HCT116 (cell line): Measurements from ENCODE around the gene FOXC2. TPM values are rescaled to one million over a fixed set of nuclear protein-coding genes. Genes with fewer than 3 reads are reported as not detected.

Experiments used
- ATAC-seq: fragments of 200-7000 bp; cut with Tn5 transposase; 2 replicates; pipeline ENCODE4 v1.9.1; 2020; ENCODE audit warnings: mild to moderate bottlenecking, moderate library complexity
- BruUV-seq: library from RNA; stranded (reverse); fragments of 400-500 nt; replicated peaks from 2 replicates; lab custom pipeline; 2021; lab: Mats Ljungman, UMichigan
- CTCF ChIA-PET: fragments of 300-600 bp; sonication (Branson Sonifier 250); formaldehyde crosslinking; loops from one replicate; lab custom pipeline; 2021; ENCODE audit warnings: antibody characterized with exemption; lab: Charles Lee
- POLR2A ChIA-PET: fragments of 300-600, 350-600 bp; sonication (Branson Sonifier 250); formaldehyde crosslinking; loops from one replicate; lab custom pipeline; 2021; ENCODE audit warnings: antibody characterized with exemption; lab: Charles Lee
- RAD21 ChIA-PET, 2 experiments: fragments of 300-600 bp; sonication (Branson Sonifier 250); formaldehyde crosslinking; loops; one replicate each; lab custom pipeline; 2023; ENCODE audit warnings: low total read pairs in 2 of 2; ENCODE audit not compliant: uncharacterized antibody in 2 of 2, unreplicated experiment in 2 of 2, low non-redundant PET in 1 of 2; lab: Charles Lee
- DNase-seq: peaks from one replicate; pipeline ENCODE4 v3.0.0-alpha.2; 2010; ENCODE audit warnings: low read depth, low spot score
- H2AFZ ChIP-seq: fragments of 200-600 bp; shearing (Covaris generic), sonication (generic); 2 replicates; pipeline ENCODE4 v1.6.1; 2017; ENCODE audit warnings: low read depth, mixed run types, mixed read lengths, antibody characterized with exemption, low read length; ENCODE audit not compliant: poor library complexity, severe bottlenecking
- H3K27ac ChIP-seq: 2 replicates; pipeline ENCODE4 v1.5.1; 2012; ENCODE audit warnings: low read depth, low read length
- H3K27me3 ChIP-seq: fragments of 200-600 bp; sonication (generic); 2 replicates; pipeline ENCODE4 v1.6.1; 2016; ENCODE audit warnings: mixed run types, low read length, mixed read lengths; ENCODE audit not compliant: insufficient read depth
- H3K36me3 ChIP-seq, 2 experiments: fragments of 200-500 bp in 1 of 2; fragments of 200-600 bp in 1 of 2; sonication (Bioruptor generic) in 1 of 2; sonication (generic) in 1 of 2; 2 replicates each; pipeline versions ENCODE4 v1.5.1 to v1.6.1; 2014 to 2016; ENCODE audit warnings: low read length in 2 of 2, inconsistent platforms in 1 of 2, mixed read lengths in 1 of 2, mixed run types in 1 of 2; ENCODE audit not compliant: insufficient read depth in 2 of 2, control insufficient read depth in 1 of 2
- H3K4me1 ChIP-seq, 2 experiments: fragments of 200-600 bp in 1 of 2; sonication (generic) in 1 of 2; 2 replicates each; pipeline versions ENCODE4 v1.5.1 to v1.6.1; 2012 to 2017; ENCODE audit warnings: low read length in 2 of 2, inconsistent platforms in 1 of 2, mild to moderate bottlenecking in 1 of 2, mixed read lengths in 1 of 2, mixed run types in 1 of 2, moderate library complexity in 1 of 2; ENCODE audit not compliant: insufficient read depth in 2 of 2, control insufficient read depth in 1 of 2
- H3K4me2 ChIP-seq: fragments of 200-600 bp; sonication (generic); 2 replicates; pipeline ENCODE4 v1.6.1; 2017; ENCODE audit warnings: mixed run types, low read length, mixed read lengths
- H3K4me3 ChIP-seq, 2 experiments: fragments of 200-600 bp in 1 of 2; sonication (generic) in 1 of 2; replicated peaks in 1 of 2; 2 replicates each; pipeline ENCODE4 v1.5.1; 2011 to 2016; ENCODE audit warnings: low read length in 2 of 2, control low read depth in 1 of 2, low read depth in 1 of 2, mild to moderate bottlenecking in 1 of 2, mixed read lengths in 1 of 2, mixed run types in 1 of 2
- H3K79me2 ChIP-seq: fragments of 200-600 bp; sonication (generic); 2 replicates; pipeline ENCODE4 v1.6.1; 2017; ENCODE audit warnings: mild to moderate bottlenecking, mixed run types, low read length, moderate library complexity, mixed read lengths; ENCODE audit not compliant: insufficient read depth
- H3K9ac ChIP-seq: fragments of 200-600 bp; sonication (generic); 2 replicates; pipeline ENCODE4 v1.6.1; 2016; ENCODE audit warnings: low read length, mixed read lengths
- H3K9me2 ChIP-seq: fragments of 200-600 bp; sonication (generic), shearing (Covaris generic); 2 replicates; pipeline ENCODE4 v1.6.1; 2017; ENCODE audit warnings: mixed run types, mild to moderate bottlenecking, moderate library complexity; ENCODE audit not compliant: insufficient read depth
- H3K9me3 ChIP-seq, 2 experiments: fragments of 200-500 bp in 1 of 2; fragments of 200-600 bp in 1 of 2; sonication (Bioruptor generic) in 1 of 2; sonication (generic) in 1 of 2; 2 replicates each; pipeline ENCODE4 v1.6.1; 2014 to 2017; ENCODE audit warnings: low read length in 2 of 2, mixed read lengths in 2 of 2, inconsistent platforms in 1 of 2, low read depth in 1 of 2, mild to moderate bottlenecking in 1 of 2, mixed run types in 1 of 2, moderate library complexity in 1 of 2; ENCODE audit not compliant: control insufficient read depth in 1 of 2, insufficient read depth in 1 of 2
- H4K20me1 ChIP-seq: fragments of 200-600 bp; sonication (generic), shearing (Covaris generic); 2 replicates; pipeline ENCODE4 v1.6.1; 2017; ENCODE audit warnings: mixed run types, mild to moderate bottlenecking, moderate library complexity; ENCODE audit not compliant: insufficient read depth
- CBX3 ChIP-seq: IDR thresholded peaks from 2 replicates; pipeline ENCODE4 v1.6.1; 2012; ENCODE audit warnings: low read depth
- EGR1 ChIP-seq: IDR thresholded peaks from 2 replicates; pipeline ENCODE4 v1.6.1; 2012; ENCODE audit warnings: low read depth
- ELF1 ChIP-seq: IDR thresholded peaks from 2 replicates; pipeline ENCODE4 v1.6.1; 2012; ENCODE audit warnings: low read depth, borderline replicate concordance
- EZH2phosphoT487 ChIP-seq: fragments of 200-600 bp; IDR thresholded peaks from 2 replicates; pipeline ENCODE4 v1.6.1; 2018; ENCODE audit warnings: antibody characterized with exemption, borderline replicate concordance
- FOSL1 ChIP-seq: IDR thresholded peaks from 2 replicates; pipeline ENCODE4 v1.6.1; 2012; ENCODE audit warnings: low read depth
- POLR2A ChIP-seq: IDR thresholded peaks from 2 replicates; pipeline ENCODE4 v1.7.0; 2011; ENCODE audit warnings: borderline replicate concordance; ENCODE audit not compliant: insufficient read depth, insufficient read length; ENCODE audit errors: extremely low read depth
- POLR2AphosphoS5 ChIP-seq: IDR thresholded peaks from 2 replicates; pipeline ENCODE4 v1.6.1; 2011; ENCODE audit warnings: mild to moderate bottlenecking, low read depth, low read length, moderate library complexity
- RAD21 ChIP-seq: IDR thresholded peaks from 2 replicates; pipeline ENCODE4 v1.6.1; 2012; ENCODE audit warnings: low read depth, mild to moderate bottlenecking
- SIN3A ChIP-seq: IDR thresholded peaks from 2 replicates; pipeline ENCODE4 v1.6.1; 2012; ENCODE audit warnings: low read depth
- SP1 ChIP-seq: IDR thresholded peaks from 2 replicates; pipeline ENCODE4 v1.6.1; 2012; ENCODE audit warnings: low read depth
- SRF ChIP-seq: IDR thresholded peaks from 2 replicates; pipeline ENCODE4 v1.6.1; 2012; ENCODE audit warnings: low read depth
- TCF7L2 ChIP-seq: IDR thresholded peaks from 2 replicates; pipeline ENCODE4 v1.7.0; 2011; ENCODE audit warnings: borderline replicate concordance, inconsistent platforms; ENCODE audit not compliant: insufficient read depth, insufficient read length; ENCODE audit errors: extremely low read depth
- YY1 ChIP-seq: IDR thresholded peaks from 2 replicates; pipeline ENCODE4 v1.6.1; 2011; ENCODE audit warnings: low read length, low read depth, moderate library complexity, mild to moderate bottlenecking; ENCODE audit not compliant: insufficient replicate concordance; ENCODE audit errors: extremely low read depth
- ZNF274 ChIP-seq: fragments of 200-500 bp; sonication (Bioruptor generic); IDR thresholded peaks from 2 replicates; pipeline ENCODE4 v1.6.1; 2014; ENCODE audit warnings: mild to moderate bottlenecking, low read depth, low read length, inconsistent platforms
- intact Hi-C: fragments of 100-400 bp; cut with micrococcal nuclease; formaldehyde crosslinking; loops from 2 replicates; pipeline ENCODE4 v1.10.0; 2022
- total RNA-seq: library from RNA; stranded (reverse); gene quantifications from one replicate; pipeline ENCODE4 v1.2.1, GENCODE V29; 2021; ENCODE audit not compliant: unreplicated experiment
- TF ChIP-seq, protein P1 (sequence below): IDR thresholded peaks from 2 replicates; pipeline ENCODE4 v1.6.1; 2012

Gene FOXC2
- total RNA-seq, 1 experiment from 2014 or later, result 0.22 TPM

DNA sequence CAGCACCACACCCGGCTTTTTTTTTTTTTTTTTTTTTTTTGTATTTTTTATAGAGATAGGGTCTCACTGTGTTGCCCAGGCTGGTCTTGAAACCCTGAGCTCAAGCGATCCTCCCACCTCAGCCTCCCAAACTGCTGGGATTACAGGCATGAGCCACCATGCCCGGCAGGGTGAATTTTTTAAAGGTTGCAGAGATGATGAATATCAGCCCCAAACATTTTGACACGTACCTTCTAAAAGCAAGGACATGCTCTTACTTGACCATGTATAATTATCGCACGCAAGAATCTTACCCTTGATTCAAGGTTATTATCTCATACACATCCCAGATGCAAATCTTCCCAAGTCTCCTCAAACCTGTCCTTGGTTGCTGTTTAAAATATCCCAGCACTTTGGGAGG is 4.3 kb upstream of the FOXC2 start:
- ChIA-PET RAD21 (no interaction called here), CTCF (interaction anchor here (1.0 to 4.3 kb wide), 5 partner anchors 311 to 714 kb away, joined by 3 to 89 read pairs (median 12); no protein-coding TSS in a partner anchor)
- no TSS peak for BruUV-seq

More for the DNA sequence above, 4.3 kb upstream of the FOXC2 start:
- no peaks in the 10 kb centered on the region for H3K9me2 ChIP-seq
- ATAC-seq (no peak), DNase-seq (no peak)
- no peak overlapping the region for H3K4me2 ChIP-seq
- no peak overlapping the region for H2AFZ ChIP-seq
- POLR2A ChIA-PET, result no interaction called here
- H3K9me3 ChIP-seq, result no peaks in the 10 kb centered on the region
- H4K20me1 ChIP-seq, result no peaks in the 10 kb centered on the region
- no peaks in the 10 kb centered on the region for H3K36me3 ChIP-seq
- TF ChIP-seq TCF7L2 (no peak), ELF1 (no peak), RAD21 (no peak), EGR1 (no peak), POLR2A (no peak), FOSL1 (no peak), SIN3A (no peak), SP1 (no peak), ZNF274 (no peak), CBX3 (no peak), POLR2AphosphoS5 (no peak), EZH2phosphoT487 (no peak), SRF (no peak), YY1 (no peak)
- TF ChIP-seq, protein P1, sequence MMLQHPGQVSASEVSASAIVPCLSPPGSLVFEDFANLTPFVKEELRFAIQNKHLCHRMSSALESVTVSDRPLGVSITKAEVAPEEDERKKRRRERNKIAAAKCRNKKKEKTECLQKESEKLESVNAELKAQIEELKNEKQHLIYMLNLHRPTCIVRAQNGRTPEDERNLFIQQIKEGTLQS, result no peak
- intact Hi-C loops, result loop anchor here (5.0 kb wide), 4 partner anchors 200 to 1075 kb away; no protein-coding TSS in a partner anchor
- H3K4me3 ChIP-seq, result no peak overlapping the region
- H3K27me3 ChIP-seq, result peaks cover 4% of the 10 kb centered on the region; the same call in 1 of the 2 replicates
- H3K4me1 ChIP-seq, result peaks cover 9 to 14% of the 10 kb centered on the region in 2 experiments
- H3K9ac ChIP-seq, result no peak overlapping the region
- H3K27ac ChIP-seq, result no peak overlapping the region
- no peaks in the 10 kb centered on the region for H3K79me2 ChIP-seq
